GM18511 (cell line): ENCODE results near the gene HS1BP3.

Source experiments
- ATAC-seq: cut with Tn5 transposase; IDR thresholded peaks from one replicate; pipeline ENCODE4 v1.9.1; 2021; ENCODE audit warnings: mild to moderate bottlenecking, moderate library complexity; ENCODE audit not compliant: unreplicated experiment

HS1BP3 gene

GRCh38 chr2:20648206-20648605 lies 2.7 kb downstream of the HS1BP3 start:
- no peak for ATAC-seq

GRCh38 chr2:20647738-20648137 lies 3.2 kb downstream of the HS1BP3 start:
- no peak for ATAC-seq

DNA sequence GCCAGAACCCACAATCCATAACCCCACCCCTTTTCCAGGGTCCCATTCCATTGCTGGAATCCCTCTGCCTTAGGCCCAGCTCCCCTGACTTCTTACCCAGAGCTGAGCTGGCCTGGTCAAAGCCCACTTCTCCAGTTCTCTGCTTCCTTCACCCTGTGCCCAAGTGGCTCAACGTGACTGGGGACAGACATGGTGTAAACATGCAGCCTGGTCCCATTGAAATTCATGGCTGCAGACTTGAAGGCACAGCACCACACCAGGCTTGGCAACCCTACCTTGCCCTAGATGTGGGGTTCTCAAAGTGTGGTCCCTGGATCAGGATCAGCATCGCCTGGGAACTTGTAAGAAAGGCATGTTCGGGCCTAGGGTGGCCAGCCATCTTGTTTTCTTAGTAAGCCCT lies 3.7 kb downstream of the HS1BP3 start:
- ATAC-seq: no peak

DNA sequence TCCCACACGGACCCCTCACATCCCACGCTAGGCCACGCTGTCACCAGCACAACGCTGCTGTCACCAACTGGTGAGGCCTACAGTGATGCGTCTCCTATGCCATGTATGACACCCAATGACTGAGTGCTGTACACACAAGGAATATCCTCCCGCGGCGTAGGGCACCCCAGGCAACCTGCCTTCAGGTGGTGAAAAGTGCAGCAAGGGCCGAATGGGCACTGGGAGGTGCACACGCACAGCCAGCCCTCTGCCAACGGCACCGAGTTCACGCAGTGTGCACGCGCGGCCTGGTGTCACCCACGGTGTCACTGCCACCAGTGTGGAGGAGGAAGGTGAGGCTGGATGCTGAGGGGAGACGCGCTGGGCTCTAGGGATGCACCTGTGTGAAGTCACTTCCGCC lies 4.5 kb downstream of the HS1BP3 start:
- ATAC-seq: no peak

DNA sequence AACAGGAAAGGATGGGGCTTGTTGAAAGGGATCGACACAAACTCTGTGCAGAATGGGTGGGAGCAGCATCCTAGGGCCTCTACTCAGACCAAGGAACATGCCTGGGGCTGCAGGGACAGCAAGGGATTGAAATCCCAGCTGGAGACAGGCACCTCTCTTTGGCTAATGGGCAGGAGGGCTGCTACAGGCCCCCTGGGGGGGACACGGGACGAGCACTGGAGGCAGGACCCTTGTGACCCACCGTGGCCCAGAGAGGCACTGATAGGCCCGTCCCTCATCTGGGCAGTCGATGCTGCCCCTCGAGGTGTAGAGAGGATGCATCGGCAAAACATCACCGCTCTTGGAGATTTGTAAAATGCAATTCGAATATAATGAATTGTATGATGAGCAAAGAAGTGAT lies 5.1 kb downstream of the HS1BP3 start:
- no peak for ATAC-seq

GRCh38 chr2:20645301-20645701 lies 5.6 kb downstream of the HS1BP3 start:
- ATAC-seq: no peak

- no peak for ATAC-seq
Measured at GRCh38 chr2:20643826-20644225, 7.1 kb downstream of the HS1BP3 start.

GRCh38 chr2:20643060-20643459 lies 7.8 kb downstream of the HS1BP3 start:
- no peak for ATAC-seq

DNA sequence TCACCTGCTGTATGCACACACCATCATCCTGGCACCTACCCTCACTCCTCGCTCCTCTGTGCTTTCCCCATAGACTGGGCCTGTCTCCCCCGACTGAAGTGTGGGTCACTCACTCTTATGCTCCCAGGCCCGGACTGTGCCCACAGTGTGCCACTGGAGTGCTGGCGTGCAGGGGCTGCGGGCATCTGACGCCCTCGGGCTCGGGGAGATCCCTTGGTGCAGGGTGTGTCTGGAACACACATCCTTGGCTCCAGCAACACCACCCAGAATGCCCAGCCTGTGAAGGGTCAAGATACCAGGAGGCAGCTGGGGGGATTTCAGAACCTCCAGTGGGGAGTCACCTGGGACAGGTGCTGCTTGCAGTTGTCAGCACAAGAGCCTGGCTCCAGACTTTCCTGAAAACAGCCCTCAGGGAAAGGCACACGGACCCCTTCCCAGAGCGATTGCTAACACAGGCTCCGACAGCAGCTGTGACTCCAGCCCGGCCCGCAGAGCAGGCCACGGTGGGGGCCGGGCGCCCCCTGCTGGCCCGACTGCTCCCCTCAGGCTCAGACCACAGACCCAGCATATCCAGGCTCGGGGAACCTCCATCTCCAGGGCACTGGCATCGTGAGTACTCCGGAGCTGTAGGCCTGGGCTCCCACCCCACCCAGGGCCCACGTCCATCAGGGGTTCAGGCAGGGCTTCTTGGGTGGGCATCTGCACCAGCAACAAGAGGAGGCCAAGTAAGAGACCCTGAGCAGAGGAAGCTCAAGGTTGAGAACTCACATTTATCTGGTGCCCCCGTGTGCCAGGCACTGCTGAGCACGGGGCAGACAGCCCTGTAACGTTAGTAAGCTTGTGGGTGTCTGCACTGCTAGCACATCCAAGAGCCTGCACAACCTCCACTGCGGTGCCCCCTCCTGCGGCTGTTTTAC lies 8.6 kb downstream of the HS1BP3 start:
- ATAC-seq: peak; percentile 95

GRCh38 chr2:20641123-20641985 lies 9.5 kb downstream of the HS1BP3 start:
- no peak for ATAC-seq

- no peak for ATAC-seq
Measured at GRCh38 chr2:20640411-20641122, 10.3 kb downstream of the HS1BP3 start.

DNA sequence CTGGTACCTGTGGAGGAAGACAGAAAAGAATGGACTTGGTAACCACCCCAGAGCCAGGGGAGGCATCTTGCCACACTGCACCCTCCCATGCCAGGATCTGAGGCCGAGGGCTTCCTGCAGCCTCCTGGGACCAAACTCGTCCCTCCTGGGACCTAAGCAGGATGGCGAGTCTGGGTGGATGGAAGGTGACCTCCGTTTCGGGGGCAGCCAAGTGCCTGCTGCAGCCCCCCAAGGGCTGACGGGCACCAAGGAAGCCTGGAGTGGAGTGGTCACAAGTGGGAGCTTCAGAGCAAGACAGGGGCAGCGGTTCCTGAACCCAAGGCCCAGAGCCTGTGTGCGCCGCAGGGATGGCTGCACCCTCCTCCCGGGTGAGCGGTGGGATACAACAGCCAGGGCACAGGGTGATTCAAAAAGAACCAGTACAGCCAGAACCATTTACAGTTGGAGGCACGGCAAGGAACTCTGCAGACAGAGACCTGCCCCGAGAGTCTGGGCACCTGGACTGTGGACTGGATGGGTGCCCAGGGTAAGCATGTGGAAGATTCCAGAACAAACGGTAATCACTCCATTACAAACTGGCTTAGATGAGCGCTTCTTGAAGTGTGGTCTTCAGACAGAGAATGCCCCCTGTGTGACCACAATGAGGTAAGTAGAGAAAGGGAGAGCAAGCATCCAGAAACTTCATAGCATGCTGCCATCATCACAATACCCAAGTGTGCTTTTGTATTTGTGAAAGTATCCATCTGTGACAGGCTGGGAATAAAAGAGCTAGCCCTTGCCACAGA lies 12.1 kb downstream of the HS1BP3 start:
- no peak for ATAC-seq

DNA sequence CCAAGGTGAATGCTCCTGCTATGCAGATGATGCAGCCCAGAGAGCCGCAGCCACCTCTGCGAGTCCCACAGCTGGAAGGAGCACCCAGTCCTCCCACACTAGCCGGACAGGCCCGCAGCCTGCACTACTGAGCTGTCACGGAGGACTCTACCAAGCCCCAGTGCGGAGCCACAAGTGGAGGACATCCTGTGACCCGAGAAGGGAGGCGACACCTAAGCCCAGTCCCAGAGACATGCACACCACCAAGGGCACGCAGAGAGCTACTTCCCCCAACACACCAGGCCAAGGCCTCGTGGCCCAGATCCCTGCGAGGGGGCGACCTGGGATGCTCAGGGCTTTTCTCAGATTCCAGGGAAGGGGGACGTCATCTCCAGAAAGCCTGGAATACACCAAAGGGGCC lies 12.9 kb downstream of the HS1BP3 start:
- no peak for ATAC-seq

DNA sequence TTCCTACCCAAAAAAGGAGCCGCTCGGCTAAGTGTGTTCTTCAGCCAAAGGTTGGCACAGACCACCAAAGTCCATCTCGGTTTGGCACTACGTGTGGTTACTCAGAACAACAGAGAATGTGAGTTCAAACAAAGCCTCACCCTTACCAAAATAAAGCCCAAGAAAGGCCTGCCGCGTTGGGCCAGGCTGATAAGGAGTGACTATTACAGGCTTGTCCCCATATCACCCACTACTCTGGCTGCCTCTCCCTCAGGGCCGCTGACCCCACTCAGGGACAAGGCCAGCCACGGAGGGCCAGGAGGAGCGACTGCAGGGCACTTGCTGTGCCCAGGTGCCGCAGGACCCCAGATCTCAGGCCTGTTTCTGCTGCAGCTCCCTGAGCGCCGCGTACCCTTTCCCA lies 13.8 kb downstream of the HS1BP3 start:
- ATAC-seq: no peak

DNA sequence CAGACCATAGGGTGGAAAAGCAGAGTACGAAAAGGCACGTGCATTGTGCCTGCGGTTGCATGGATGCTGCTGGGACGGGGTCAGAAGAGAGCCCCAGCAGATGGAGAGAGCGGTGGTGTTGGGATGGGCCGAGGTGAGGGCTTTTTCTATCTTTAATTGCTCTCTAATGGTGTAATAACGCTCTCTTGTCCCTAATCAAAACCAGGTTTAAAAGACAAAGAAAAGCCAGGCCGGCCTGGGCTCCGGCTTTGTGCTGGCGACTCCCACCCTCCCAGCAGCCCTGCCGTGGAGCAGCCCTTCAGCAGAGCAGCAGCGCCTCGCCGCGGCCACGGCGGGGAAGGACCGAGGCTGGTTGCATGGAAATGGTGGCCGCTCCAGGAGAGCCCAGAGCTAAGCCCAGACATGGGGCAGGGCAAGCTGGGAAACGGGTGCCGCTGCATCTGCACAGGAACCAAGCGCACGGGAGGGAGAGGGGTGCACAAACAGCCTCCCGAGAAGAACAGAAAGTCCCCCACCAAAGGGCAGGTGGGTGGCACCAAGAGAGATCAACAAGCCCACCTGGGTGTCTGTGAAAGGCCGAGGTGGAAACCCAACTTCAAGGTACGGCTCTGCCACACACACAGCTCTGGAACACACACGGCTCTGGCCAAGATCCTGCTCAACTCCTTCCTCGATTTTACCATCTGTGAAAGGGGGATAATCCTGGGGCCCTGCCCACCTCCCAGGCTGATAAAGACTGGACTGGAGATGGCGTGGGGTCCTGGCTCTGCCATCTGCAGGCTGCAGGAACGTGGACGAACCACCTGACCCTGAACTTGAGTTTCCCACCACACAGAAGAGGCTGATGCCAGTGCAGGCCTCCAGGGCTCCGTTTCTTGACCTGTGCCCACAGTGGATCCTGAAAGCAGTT lies 15.0 kb downstream of the HS1BP3 start:
- peak; percentile 74 for ATAC-seq

- no peak for ATAC-seq
Measured at GRCh38 chr2:20635113-20635510, 15.8 kb downstream of the HS1BP3 start.

GRCh38 chr2:20634507-20635112 lies 16.3 kb downstream of the HS1BP3 start:
- ATAC-seq: no peak

- no peak for ATAC-seq
Measured at GRCh38 chr2:20633794-20634506, 16.9 kb downstream of the HS1BP3 start.
